Subcutaneous preadipocyte (primary cell): ENCODE results near the gene CYP21A2. TPM values are rescaled to one million over a fixed set of nuclear protein-coding genes. Genes with fewer than 3 reads are reported as not detected.

ENCODE experiments used
- small RNA-seq: library from RNA; depleted of rRNA; stranded (forward); fragments of <200 nt; gene quantifications from one replicate; pipeline ENCODE3, GENCODE V24; 2012
- total RNA-seq: library from RNA; depleted of rRNA; stranded (reverse); fragments of >200 nt; gene quantifications from 2 replicates; pipeline ENCODE4 v1.2.3, GENCODE V29; 2012

CYP21A2 gene
- under 0.01 TPM in 1 of 2 replicates, not detected in the other for total RNA-seq

GRCh38 chr6:32037598-32038524, at the start of gene CYP21A2:
Gene CYP21A2, plus strand, starts transcription at chr6:32038415. Its CDS starts 8 bp downstream, at chr6:32038423.

GRCh38 chr6:32014547-32014946, 23.7 kb upstream of the CYP21A2 start, which contains the start of gene C4B:
Gene C4B, plus strand, starts transcription at chr6:32014795. Its CDS starts 51 bp downstream, at chr6:32014846.

Small RNA genes within 50 kb of the gene (small RNA-seq; reads per million reads assigned to genes)
- not detected for gene RNA5SP206

Other genes with a start within 250 kb of the CYP21A2 start
- 88.6 and 117 TPM in 2 replicates for gene VARS1, start 242.7 kb upstream of the CYP21A2 start, total RNA-seq
- 37.1 and 48.9 TPM in 2 replicates for gene LSM2, start 231.4 kb upstream of the CYP21A2 start, total RNA-seq
- 0.37 and 0.39 TPM in 2 replicates for gene HSPA1L, start 223.1 kb upstream of the CYP21A2 start, total RNA-seq
- gene HSPA1A, start 222.9 kb upstream of the CYP21A2 start, total RNA-seq: 35.6 and 53.8 TPM in 2 replicates
- 77.8 and 79.0 TPM in 2 replicates for gene HSPA1B, start 210.7 kb upstream of the CYP21A2 start, total RNA-seq
- gene NEU1, start 175.6 kb upstream of the CYP21A2 start, total RNA-seq: 55.9 and 56.1 TPM in 2 replicates
- not detected in 2 replicates for gene SLC44A4, start 159.4 kb upstream of the CYP21A2 start, total RNA-seq
- 43.4 and 50.4 TPM in 2 replicates for gene EHMT2, start 140.7 kb upstream of the CYP21A2 start, total RNA-seq
- gene ZBTB12, start 136.3 kb upstream of the CYP21A2 start, total RNA-seq: 1.5 and 1.8 TPM in 2 replicates
- 0.59 and 2.9 TPM in 2 replicates for gene C2, start 110.7 kb upstream of the CYP21A2 start, total RNA-seq
- gene CFB, start 92.3 kb upstream of the CYP21A2 start, total RNA-seq: 6.3 and 10.7 TPM in 2 replicates
- gene NELFE, start 79.4 kb upstream of the CYP21A2 start, total RNA-seq: 97.9 and 114 TPM in 2 replicates
- 55.5 and 55.7 TPM in 2 replicates for gene SKIC2, start 79.2 kb upstream of the CYP21A2 start, total RNA-seq
- gene DXO, start 66.3 kb upstream of the CYP21A2 start, total RNA-seq: 13.5 and 15.1 TPM in 2 replicates
- 1.4 and 2.6 TPM in 2 replicates for gene C4A, start 56.4 kb upstream of the CYP21A2 start, total RNA-seq
- 1.4 and 1.5 TPM in 2 replicates for gene C4B, start 23.6 kb upstream of the CYP21A2 start, total RNA-seq
- gene TNXB, start 70.9 kb downstream of the CYP21A2 start, total RNA-seq: 99.6 and 179 TPM in 2 replicates
- gene ATF6B, start 89.8 kb downstream of the CYP21A2 start, total RNA-seq: 19.5 and 23.3 TPM in 2 replicates
- 6.6 and 7.3 TPM in 2 replicates for gene FKBPL, start 91.9 kb downstream of the CYP21A2 start, total RNA-seq
- under 0.01 and 0.20 TPM in 2 replicates for gene PRRT1, start 113.5 kb downstream of the CYP21A2 start, total RNA-seq
- gene PPT2, start 115.7 kb downstream of the CYP21A2 start, total RNA-seq: 9.6 and 10.6 TPM in 2 replicates
- gene EGFL8, start 126.2 kb downstream of the CYP21A2 start, total RNA-seq: 0.73 and 1.4 TPM in 2 replicates
- 26.5 and 29.1 TPM in 2 replicates for gene AGPAT1, start 137.7 kb downstream of the CYP21A2 start, total RNA-seq
- 15.1 and 18.8 TPM in 2 replicates for gene RNF5, start 140.0 kb downstream of the CYP21A2 start, total RNA-seq
- 0.20 and 1.1 TPM in 2 replicates for gene AGER, start 145.8 kb downstream of the CYP21A2 start, total RNA-seq
- gene PBX2, start 151.8 kb downstream of the CYP21A2 start, total RNA-seq: 21.3 and 28.7 TPM in 2 replicates
- gene GPSM3, start 154.2 kb downstream of the CYP21A2 start, total RNA-seq: 1.1 and 1.4 TPM in 2 replicates
- gene NOTCH4, start 185.7 kb downstream of the CYP21A2 start, total RNA-seq: 0.59 and 0.73 TPM in 2 replicates